Measurements from ENCODE around the gene CYP4A22.
"Not testable (repeated sequence)": the region's sequence is repeated elsewhere in the genome, so short reads cannot be mapped to it uniquely, and the experiment has no call there.

CYP4A22 gene

DNA sequence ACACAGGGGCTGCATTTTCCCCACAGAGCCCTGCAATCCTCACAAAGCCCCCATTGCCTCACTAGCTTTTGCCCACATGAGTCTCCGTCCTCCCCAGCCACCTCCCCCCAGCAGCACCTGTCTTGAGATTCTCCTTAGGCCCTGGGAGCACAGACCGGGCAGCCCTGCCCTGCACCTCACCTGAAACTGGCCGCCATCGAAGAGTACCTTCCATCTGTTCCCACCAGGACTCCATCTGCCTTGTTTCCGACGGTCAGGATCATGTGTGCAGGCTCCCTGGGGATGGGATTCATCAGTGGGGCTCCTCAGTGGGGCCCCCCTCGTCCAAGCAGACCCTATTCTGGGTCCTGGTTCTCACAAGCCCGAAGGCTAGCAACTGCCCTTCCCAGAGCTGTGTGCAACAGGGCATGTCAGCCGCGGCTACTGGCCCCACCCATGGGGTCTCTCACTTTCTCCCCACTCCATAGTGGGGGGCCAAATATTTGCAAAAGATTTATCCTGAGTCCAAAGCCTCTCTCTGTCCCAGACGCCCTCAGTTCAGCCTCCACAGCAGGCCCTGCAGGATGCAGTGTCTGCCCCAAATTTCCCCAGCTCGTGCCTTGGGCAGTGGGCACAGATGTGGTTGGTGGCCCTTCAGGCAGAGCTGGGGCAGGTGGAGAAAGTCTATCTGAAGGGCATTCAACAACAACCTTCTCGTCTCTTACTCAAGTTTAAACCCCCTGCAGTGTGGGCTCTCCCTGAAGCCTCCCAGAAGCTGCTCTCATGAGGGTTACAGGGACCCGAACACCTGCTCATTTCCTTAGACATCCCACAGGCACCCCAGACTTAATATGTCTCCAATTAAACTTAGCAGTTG, 47.8 kb downstream of the CYP4A22 start:
- no peak overlapping the region for H3K4me3 Mint-ChIP-seq
- H3K4me1 Mint-ChIP-seq (ENCODE audit: low read depth) = no peaks in the 10 kb centered on the region
- DNase-seq (ENCODE audit: low spot score) = no peak
- no peak overlapping the region for H3K27ac Mint-ChIP-seq
- peaks cover 7% of the 10 kb centered on the region for H3K27me3 Mint-ChIP-seq (ENCODE audit: low read depth)
- no peaks in the 10 kb centered on the region for H3K9me3 Mint-ChIP-seq
- H3K36me3 Mint-ChIP-seq (ENCODE audit: low read depth) = no peaks in the 10 kb centered on the region

GRCh38 chr1:47186267-47187185, 49.3 kb downstream of the CYP4A22 start:
- no peaks in the 10 kb centered on the region for H3K36me3 Mint-ChIP-seq (ENCODE audit: low read depth)
- no peaks in the 10 kb centered on the region for H3K9me3 Mint-ChIP-seq

GRCh38 chr1:47187231-47187925, 50.1 kb downstream of the CYP4A22 start:
- Mint-ChIP-seq H3K36me3 (ENCODE audit: low read depth) (no peaks in the 10 kb centered on the region), H3K27me3 (ENCODE audit: low read depth) (no peaks in the 10 kb centered on the region), H3K27ac (no peak overlapping the region), H3K4me1 (ENCODE audit: low read depth) (no peaks in the 10 kb centered on the region), H3K4me3 (no peak overlapping the region), H3K9me3 (no peaks in the 10 kb centered on the region)
- DNase-seq (ENCODE audit: low spot score) = no peak

More at GRCh38 chr1:47186267-47187185, 49.3 kb downstream of the CYP4A22 start:
- no peaks in the 10 kb centered on the region for H3K27me3 Mint-ChIP-seq (ENCODE audit: low read depth)
- no peak overlapping the region for H3K4me3 Mint-ChIP-seq
- no peak for DNase-seq (ENCODE audit: low spot score)
- no peaks in the 10 kb centered on the region for H3K4me1 Mint-ChIP-seq (ENCODE audit: low read depth)
- no peak overlapping the region for H3K27ac Mint-ChIP-seq

- Mint-ChIP-seq H3K36me3 (ENCODE audit: low read depth) (no peaks in the 10 kb centered on the region), H3K27ac (no peak overlapping the region), H3K4me3 (no peak overlapping the region), H3K4me1 (ENCODE audit: low read depth) (no peaks in the 10 kb centered on the region), H3K27me3 (ENCODE audit: low read depth) (no peaks in the 10 kb centered on the region), H3K9me3 (no peaks in the 10 kb centered on the region)
- no peak for DNase-seq (ENCODE audit: low spot score)
Observed at GRCh38 chr1:47187926-47188250, 50.6 kb downstream of the CYP4A22 start.

DNA sequence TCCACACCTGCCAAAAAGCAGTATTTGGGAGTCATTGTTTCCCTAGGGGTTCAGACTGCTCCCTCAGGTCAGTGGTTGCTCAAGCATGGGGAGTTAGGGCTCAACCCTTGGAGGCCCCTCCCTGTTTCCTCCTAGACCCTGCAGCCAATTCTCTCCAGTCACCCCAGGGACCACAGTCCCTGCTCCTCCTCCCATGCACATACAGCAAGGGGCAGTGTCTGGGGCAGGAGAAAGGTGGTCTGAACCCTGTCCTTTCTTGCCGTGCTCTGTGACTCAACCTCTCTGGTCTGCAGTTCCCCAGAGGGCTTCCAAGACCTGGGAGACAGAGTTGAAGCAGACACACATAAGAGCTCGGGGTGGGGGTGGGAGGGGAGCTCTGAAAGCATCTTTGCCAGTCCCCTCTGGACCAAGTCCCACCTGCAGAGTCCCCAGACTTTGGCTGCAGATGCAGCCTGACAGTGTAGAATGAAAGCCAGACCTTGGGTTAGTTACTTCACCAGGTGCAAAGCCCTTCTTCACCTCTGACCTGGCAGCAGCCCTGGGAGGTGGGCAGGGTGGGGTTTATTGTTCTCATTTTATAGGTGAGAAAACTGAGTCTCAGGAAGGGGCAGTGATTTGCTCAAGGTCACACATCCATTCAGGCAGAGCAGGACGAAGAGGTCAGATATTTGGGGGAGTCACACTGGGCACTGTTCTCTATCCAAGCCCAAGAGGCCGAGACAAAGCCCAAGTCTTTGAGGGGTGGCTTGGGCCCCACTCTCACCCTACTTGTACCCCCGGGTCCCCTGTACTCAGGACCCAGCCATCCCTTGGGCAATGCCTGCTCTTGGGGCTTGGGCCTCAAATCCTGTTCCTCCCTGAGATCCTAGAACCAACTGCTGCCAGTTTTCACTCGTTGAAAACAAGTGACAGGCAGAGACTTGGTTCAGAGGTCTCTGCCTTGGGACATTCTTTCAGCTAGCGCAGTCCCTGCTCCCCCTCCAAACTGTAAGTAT, 51.8 kb downstream of the CYP4A22 start:
- Mint-ChIP-seq H3K27me3 (ENCODE audit: low read depth) (peaks cover 3% of the 10 kb centered on the region), H3K4me3 (no peak overlapping the region), H3K9me3 (no peaks in the 10 kb centered on the region), H3K36me3 (ENCODE audit: low read depth) (no peaks in the 10 kb centered on the region), H3K4me1 (ENCODE audit: low read depth) (peaks cover 1% of the 10 kb centered on the region), H3K27ac (no peak overlapping the region)
- no peak for DNase-seq (ENCODE audit: low spot score)

GRCh38 chr1:47189844-47190508, 52.7 kb downstream of the CYP4A22 start, which contains the start of gene PDZK1IP1:
PDZK1IP1 (minus strand) TSS chr1:47190036; CDS start chr1:47189932, 104 bp downstream.
- Mint-ChIP-seq H3K4me3 (no peak within 1 kb of the TSS), H3K27ac (no peak within 1 kb of the TSS), H3K27me3 (ENCODE audit: low read depth) (peaks cover 5% of the 10 kb centered on the region), H3K36me3 (ENCODE audit: low read depth) (no peaks in the 10 kb centered on the region), H3K9me3 (no peaks in the 10 kb centered on the region), H3K4me1 (ENCODE audit: low read depth) (peaks cover 1% of the 10 kb centered on the region)
- DNase-seq (ENCODE audit: low spot score) = no peak

DNA sequence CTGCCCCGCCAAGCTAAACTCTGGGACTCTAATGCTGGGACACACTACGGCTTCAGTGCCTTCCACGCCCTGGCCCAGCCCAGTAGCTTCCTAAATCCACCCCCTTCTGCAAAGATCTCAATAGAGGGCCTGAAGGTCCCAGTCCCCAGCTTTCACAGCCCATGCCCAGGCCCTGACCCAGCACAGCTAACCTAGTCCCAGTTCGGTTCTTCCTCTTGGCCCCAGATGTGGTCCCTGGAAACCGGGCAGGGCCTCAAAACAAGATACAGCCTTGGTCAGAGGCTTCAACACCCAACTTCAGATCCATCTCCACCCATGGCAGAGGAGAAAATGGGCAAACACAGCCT, 53.2 kb downstream of the CYP4A22 start:
- Mint-ChIP-seq H3K9me3 (no peaks in the 10 kb centered on the region), H3K27ac (no peak overlapping the region), H3K4me1 (ENCODE audit: low read depth) (peaks cover 1% of the 10 kb centered on the region), H3K27me3 (ENCODE audit: low read depth) (peaks cover 5% of the 10 kb centered on the region), H3K4me3 (no peak overlapping the region), H3K36me3 (ENCODE audit: low read depth) (no peaks in the 10 kb centered on the region)
- DNase-seq (ENCODE audit: low spot score) = no peak

- peaks cover 5% of the 10 kb centered on the region for H3K27me3 Mint-ChIP-seq (ENCODE audit: low read depth)
- no peak for DNase-seq (ENCODE audit: low spot score)
- H3K4me1 Mint-ChIP-seq (ENCODE audit: low read depth) = peaks cover 1% of the 10 kb centered on the region
- no peak overlapping the region for H3K27ac Mint-ChIP-seq
- no peak overlapping the region for H3K4me3 Mint-ChIP-seq
- H3K9me3 Mint-ChIP-seq = no peaks in the 10 kb centered on the region
- H3K36me3 Mint-ChIP-seq (ENCODE audit: low read depth) = no peaks in the 10 kb centered on the region
Observed at GRCh38 chr1:47190857-47191256, 53.6 kb downstream of the CYP4A22 start.

DNA sequence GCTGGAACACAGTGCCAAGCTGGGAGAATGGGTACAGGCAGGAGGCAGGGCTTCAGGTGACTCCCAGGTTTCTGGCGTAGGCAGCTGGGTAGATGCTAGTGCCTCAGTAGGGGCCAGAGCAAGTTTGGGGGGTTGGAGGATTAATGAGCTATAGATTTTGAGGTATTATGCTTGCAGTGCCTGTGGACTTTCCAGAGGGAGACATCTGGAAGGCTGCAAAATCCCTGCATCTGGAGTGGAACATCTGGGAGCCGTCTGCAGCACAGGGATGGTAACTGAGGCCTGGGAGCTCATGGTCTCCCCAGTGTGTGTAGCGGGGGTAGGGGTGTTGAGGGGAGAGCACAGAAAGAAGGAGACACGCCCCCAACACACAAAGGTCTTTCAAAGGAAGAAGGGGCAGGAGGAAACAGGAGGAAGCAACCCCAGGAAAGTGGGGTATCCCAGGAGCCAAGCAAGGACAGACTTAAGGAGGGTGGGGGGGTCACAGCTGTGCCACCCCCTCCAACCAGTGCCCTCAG, 54.8 kb downstream of the CYP4A22 start:
- no peaks in the 10 kb centered on the region for H3K36me3 Mint-ChIP-seq (ENCODE audit: low read depth)
- DNase-seq (ENCODE audit: low spot score) = no peak
- H3K27me3 Mint-ChIP-seq (ENCODE audit: low read depth) = peaks cover 5% of the 10 kb centered on the region
- no peak overlapping the region for H3K4me3 Mint-ChIP-seq
- no peaks in the 10 kb centered on the region for H3K9me3 Mint-ChIP-seq
- no peak overlapping the region for H3K27ac Mint-ChIP-seq
- peaks cover 1% of the 10 kb centered on the region for H3K4me1 Mint-ChIP-seq (ENCODE audit: low read depth)

GRCh38 chr1:47192458-47193384, 55.5 kb downstream of the CYP4A22 start:
- Mint-ChIP-seq H3K27ac (no peak overlapping the region), H3K9me3 (no peaks in the 10 kb centered on the region), H3K27me3 (ENCODE audit: low read depth) (peaks cover 5% of the 10 kb centered on the region), H3K36me3 (ENCODE audit: low read depth) (no peaks in the 10 kb centered on the region), H3K4me3 (no peak overlapping the region), H3K4me1 (ENCODE audit: low read depth) (peaks cover 1% of the 10 kb centered on the region)
- DNase-seq (ENCODE audit: low spot score) = peak; percentile 58

DNA sequence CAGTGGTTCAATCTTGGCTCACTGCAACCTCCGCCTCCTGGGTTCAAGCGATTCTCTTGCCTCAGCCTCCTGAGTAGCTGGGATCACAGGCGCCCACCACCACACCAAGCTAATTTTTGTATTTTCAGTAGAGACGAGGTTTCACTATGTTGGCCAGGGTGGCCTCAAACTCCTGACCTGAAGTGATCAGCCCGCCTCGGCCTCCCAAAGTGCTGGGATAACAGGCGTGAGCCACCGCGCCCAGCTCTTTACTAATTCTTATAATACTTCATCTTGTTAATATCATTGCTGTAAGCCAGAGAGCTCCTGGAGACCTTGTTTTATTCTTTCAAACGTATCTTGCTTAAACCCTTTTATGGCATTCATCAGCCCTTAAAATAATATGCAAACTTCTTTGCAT, 56.3 kb downstream of the CYP4A22 start:
- H3K36me3 Mint-ChIP-seq (ENCODE audit: low read depth); H3K27me3 Mint-ChIP-seq (ENCODE audit: low read depth); H3K4me1 Mint-ChIP-seq (ENCODE audit: low read depth); H3K4me3 Mint-ChIP-seq; H3K27ac Mint-ChIP-seq; H3K9me3 Mint-ChIP-seq; DNase-seq (ENCODE audit: low spot score): not testable (repeated sequence)

DNA sequence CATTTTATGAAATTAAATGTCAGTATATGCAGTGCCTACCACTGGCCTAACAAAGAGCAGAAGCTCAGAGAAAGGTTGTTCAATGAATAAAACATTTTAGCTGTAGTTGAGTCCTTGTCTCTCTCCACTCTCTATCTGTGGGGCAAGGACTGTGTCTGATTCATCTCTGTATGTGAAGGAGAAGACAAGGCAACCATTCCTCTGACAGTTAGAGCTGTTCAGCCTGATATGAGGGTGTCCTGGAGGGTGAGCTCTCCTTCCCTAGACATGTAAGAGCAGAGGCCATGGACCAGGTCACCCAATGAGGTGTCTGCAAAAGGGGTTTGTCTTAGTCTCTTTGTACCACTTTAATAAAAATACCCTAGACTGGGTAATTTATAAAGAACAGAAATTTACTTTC, 57.1 kb downstream of the CYP4A22 start:
- Mint-ChIP-seq H3K27ac (no peak overlapping the region), H3K27me3 (ENCODE audit: low read depth) (peaks cover 16% of the 10 kb centered on the region), H3K36me3 (ENCODE audit: low read depth) (no peaks in the 10 kb centered on the region), H3K4me3 (no peak overlapping the region), H3K9me3 (no peaks in the 10 kb centered on the region), H3K4me1 (ENCODE audit: low read depth) (peaks cover 1% of the 10 kb centered on the region)
- DNase-seq (ENCODE audit: low spot score) = no peak

Measured in T-helper 2 cell treated with Interferon-gamma antibody and Interleukin-4, amounts not matched to agents 5 μg/mL and 100 μg/mL, for 36 hours (primary cell).